GM19238 (cell line): ENCODE results near the gene CLINT1.
"Not testable (repeated sequence)": the region's sequence is repeated elsewhere in the genome, so short reads cannot be mapped to it uniquely, and the experiment has no call there.

ENCODE experiments used
- DNase-seq: peaks from one replicate; pipeline ENCODE4 v3.0.0; 2011; ENCODE audit warnings: low spot score; ENCODE audit not compliant: insufficient read length

CLINT1 gene

GRCh38 chr5:157858527-157859226 is at the start of gene CLINT1:
TSS of gene CLINT1 (minus strand) at chr5:157859145. CDS start at chr5:157858970, 175 bp downstream.
- peak; percentile 78 for DNase-seq

GRCh38 chr5:157908459-157908858 is 49.5 kb upstream of the CLINT1 start:
- no peak for DNase-seq

GRCh38 chr5:157907479-157907878 is 48.5 kb upstream of the CLINT1 start:
- no peak for DNase-seq

- DNase-seq = no peak
Observed at GRCh38 chr5:157903117-157903450, 44.1 kb upstream of the CLINT1 start.

- no peak for DNase-seq
Observed at GRCh38 chr5:157902449-157903116, 43.6 kb upstream of the CLINT1 start.

- DNase-seq = no peak
Observed at GRCh38 chr5:157900644-157901043, 41.7 kb upstream of the CLINT1 start.

GRCh38 chr5:157893611-157894010 is 34.7 kb upstream of the CLINT1 start:
- no peak for DNase-seq

GRCh38 chr5:157892974-157893373 is 34.0 kb upstream of the CLINT1 start:
- no peak for DNase-seq

- DNase-seq = no peak
Observed at GRCh38 chr5:157890836-157891597, 32.1 kb upstream of the CLINT1 start.

GRCh38 chr5:157888814-157889532 is 30.0 kb upstream of the CLINT1 start:
- DNase-seq = no peak

GRCh38 chr5:157886796-157887380 is 27.9 kb upstream of the CLINT1 start:
- DNase-seq = no peak

- not testable (repeated sequence) for DNase-seq
Observed at GRCh38 chr5:157885051-157885450, 26.1 kb upstream of the CLINT1 start.

GRCh38 chr5:157881498-157881897 is 22.6 kb upstream of the CLINT1 start:
- DNase-seq = not testable (repeated sequence)

- no peak for DNase-seq
Observed at GRCh38 chr5:157877821-157878220, 18.9 kb upstream of the CLINT1 start.

GRCh38 chr5:157874861-157875260 is 15.9 kb upstream of the CLINT1 start:
- DNase-seq = no peak

- DNase-seq = no peak
Observed at GRCh38 chr5:157870837-157871834, 12.2 kb upstream of the CLINT1 start.

- DNase-seq = no peak
Observed at GRCh38 chr5:157867751-157868387, 8.9 kb upstream of the CLINT1 start.

GRCh38 chr5:157866536-157866935 is 7.6 kb upstream of the CLINT1 start:
- DNase-seq = no peak

GRCh38 chr5:157865781-157866180 is 6.8 kb upstream of the CLINT1 start:
- DNase-seq = no peak

GRCh38 chr5:157864067-157864466 is 5.1 kb upstream of the CLINT1 start:
- DNase-seq = no peak
